Measurements from ENCODE around the gene CYP4A22. TPM values are rescaled to one million over a fixed set of nuclear protein-coding genes. Genes with fewer than 3 reads are reported as not detected.

CYP4A22 gene
- total and polyA plus RNA-seq, 9 of the 15 experiments (the other 6 are each of a cell fraction or from before 2014, with no cell fraction given), result 0.07 TPM; not detected in 8

GRCh38 chr1:47181095-47181954 is 44.1 kb downstream of the CYP4A22 start (continued):
- TF ChIP-seq MGA (IDR thresholded peaks at IDR 0.05), result no peak; the same call in 1 of the 2 replicates
- no peak for TF ChIP-seq ZNF280B (CRISPR knock-in tag; IDR thresholded peaks at IDR 0.05)
- TF ChIP-seq THRAP3 (IDR thresholded peaks at IDR 0.05; ENCODE audit: borderline replicate concordance), result no peak
- TF ChIP-seq POLR2A (conservative IDR thresholded peaks at IDR 0.05), result no peak
- TF ChIP-seq ZNF778 (CRISPR knock-in tag; IDR thresholded peaks at IDR 0.05), result no peak
- TF ChIP-seq TBL1XR1 (IDR thresholded peaks at IDR 0.05; ENCODE audit: low read length in 2 of 2), result peak; percentile 99
- TF ChIP-seq ZNF175 (CRISPR knock-in tag; IDR thresholded peaks at IDR 0.05; ENCODE audit: low read depth), result peak; percentile 99
- TF ChIP-seq ZNF75A (CRISPR knock-in tag; IDR thresholded peaks at IDR 0.05), result peak; percentile 85
- peak; percentile 94 for TF ChIP-seq MEF2D (tag; conservative IDR thresholded peaks at IDR 0.05; ENCODE audit: low read depth)
- no peak for TF ChIP-seq SIX5 (IDR thresholded peaks at IDR 0.05; ENCODE audit: borderline replicate concordance in 1 of 2, insufficient read depth in 1 of 2, low read depth in 1 of 2, low read length in 2 of 2)
- no peak for TF ChIP-seq TRIM25 (IDR thresholded peaks at IDR 0.05; ENCODE audit: borderline replicate concordance)

All from K562 (cell line).